ENCODE measurements around the gene SLC5A2. TPM values are rescaled to one million over a fixed set of nuclear protein-coding genes. Genes with fewer than 3 reads are reported as not detected.

SLC5A2 gene
- total RNA-seq = 0.06 TPM in 1 of 2 replicates, not detected in the other

DNA sequence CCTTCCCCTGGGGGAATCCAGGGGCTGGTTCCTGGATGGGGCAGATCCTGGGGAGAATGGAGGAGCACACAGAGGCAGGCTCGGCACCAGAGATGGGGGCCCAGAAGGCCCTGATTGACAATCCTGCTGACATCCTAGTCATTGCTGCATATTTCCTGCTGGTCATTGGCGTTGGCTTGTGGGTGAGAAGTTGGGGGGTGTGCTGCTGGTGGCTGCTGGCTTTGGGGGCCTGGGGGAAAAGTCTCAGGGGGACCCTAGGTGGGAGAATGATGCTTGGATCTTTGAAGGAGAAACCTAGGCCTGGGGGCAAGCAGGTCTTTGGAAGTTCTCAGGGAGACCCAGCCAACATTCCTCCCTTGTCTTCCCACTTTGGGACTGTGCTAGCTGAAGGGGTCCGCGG, at the start of gene SLC5A2:
TSS of gene SLC5A2 (plus strand) at position 43 of the 400 bp plus-strand sequence. CDS start at position 57, 14 bp downstream.

DNA sequence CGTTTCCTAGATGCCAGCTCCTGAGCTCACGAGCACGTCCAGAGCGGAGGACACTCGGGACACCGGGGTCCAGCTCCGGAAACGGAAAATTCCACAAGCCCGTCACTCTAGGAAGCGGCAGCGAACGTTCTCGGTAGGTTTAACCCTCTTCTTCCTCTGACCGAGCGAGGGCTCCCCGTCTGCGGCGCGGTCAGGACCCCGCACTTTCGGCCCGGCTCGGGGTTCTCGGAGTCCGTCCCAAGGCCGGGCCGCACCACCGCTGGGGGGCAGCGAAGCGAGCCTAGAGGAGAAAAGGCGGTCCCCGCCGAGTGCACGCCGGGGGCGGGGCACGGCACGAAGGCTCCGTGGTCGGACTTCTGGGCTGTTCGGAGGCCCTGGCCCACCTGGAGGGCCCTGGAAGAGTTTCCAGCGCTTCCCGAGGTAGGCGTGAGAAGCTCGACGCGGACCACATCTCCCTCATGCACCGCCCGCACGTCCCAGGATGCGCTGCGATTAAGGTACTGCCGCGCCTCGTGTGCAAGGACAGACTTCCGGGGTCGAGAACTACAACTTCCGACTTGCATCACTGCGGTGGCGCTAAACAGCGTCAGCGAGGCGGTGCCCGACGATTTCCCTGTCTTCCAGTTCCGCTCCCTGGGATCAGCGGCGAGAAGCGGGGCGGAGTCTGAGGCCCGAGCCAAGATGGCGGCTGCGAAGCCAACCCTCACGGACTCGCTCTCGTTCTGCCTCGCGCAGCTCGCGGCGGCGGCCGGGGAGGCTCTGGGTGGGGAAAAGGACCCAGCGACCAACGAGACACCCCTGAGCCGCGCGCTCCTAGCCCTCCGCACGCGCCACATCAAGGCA, 23.9 kb upstream of the SLC5A2 start, which contains the start of gene ARMC5:
TSS of gene ARMC5 (plus strand) at position 658 of the 843 bp plus-strand sequence. CDS start at position 682, 24 bp downstream.

GRCh38 chr16:31471875-31472708, 10.8 kb upstream of the SLC5A2 start, which contains the start of gene TGFB1I1:
Gene TGFB1I1 (plus strand): TSS chr16:31472152. CDS start chr16:31472189, 37 bp downstream.

DNA sequence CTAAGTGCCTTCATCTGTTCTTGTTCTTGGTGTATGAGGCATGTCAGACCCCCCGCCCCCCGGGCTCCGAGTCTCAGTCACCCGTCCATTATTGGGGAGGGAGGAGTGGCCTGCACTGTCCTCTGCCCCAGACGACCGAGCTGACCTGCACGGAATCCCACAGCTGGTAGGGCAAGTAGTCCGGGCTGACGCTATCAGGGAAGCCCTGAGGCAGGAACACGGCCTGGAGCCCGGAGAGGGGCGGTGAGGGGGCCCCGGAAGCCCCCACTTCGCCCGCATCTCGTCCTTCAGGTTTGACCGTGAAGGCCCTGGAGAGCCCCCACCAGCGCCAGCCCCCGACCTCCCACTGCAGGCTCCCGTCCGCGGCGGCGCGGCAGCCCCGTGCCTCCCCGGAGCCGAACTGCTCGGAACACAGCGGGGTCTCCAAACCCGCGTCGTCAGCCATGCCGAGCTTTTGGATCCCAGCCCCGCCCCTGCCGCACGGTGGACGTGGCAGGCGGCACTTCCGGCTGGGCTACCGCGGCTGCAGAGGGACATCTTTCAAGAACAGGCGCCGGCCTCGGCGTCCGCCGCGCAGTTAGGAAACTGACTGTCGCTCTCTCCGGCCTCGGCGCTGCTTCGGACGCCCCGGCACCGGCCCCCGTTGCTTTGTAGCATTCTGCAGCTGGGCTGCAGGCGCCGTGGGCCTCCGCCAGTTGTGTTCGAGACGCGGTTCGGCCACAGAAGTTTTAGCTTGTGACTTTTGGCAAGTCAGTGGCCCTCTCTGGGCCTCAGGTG, 25.2 kb downstream of the SLC5A2 start, which contains the start of gene RUSF1:
TSS of gene RUSF1 (minus strand) at position 463 of the 777 bp plus-strand sequence. CDS start at position 445, 18 bp downstream.

DNA sequence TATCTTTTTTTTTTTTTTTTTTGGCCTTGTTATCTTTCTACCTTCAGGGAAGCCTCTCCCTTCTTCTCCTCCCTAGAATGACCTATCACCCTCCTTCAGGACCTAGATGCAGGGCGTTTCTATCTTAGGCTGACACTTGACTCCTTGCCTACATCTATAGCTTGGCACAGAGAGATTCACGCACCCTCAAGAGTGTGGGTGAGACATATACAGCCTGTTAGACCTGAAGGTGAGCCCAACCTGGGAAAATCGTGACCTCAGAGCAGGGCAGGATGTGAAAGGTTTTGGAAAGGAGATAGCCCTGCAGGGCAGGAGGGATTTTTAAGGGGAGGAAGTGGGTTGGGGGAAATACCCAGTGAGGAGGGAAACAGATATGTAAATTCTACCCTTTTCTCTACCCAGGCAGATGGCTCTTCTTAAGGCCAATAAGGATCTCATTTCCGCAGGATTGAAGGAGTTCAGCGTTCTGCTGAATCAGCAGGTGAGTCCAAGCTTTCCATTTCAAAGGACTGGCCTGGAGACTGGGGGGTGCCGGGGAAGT, 44.9 kb downstream of the SLC5A2 start, which contains the start of gene AHSP:
TSS of gene AHSP (plus strand) at position 167 of the 541 bp plus-strand sequence. CDS start at position 407, 240 bp downstream.

Other genes with a start within 250 kb of the SLC5A2 start
- gene ITGAM, start 223.1 kb upstream of the SLC5A2 start, total RNA-seq = under 0.01 TPM in 1 of 2 replicates, not detected in the other
- gene ITGAX, start 127.9 kb upstream of the SLC5A2 start, total RNA-seq = 0.12 and 0.26 TPM in 2 replicates
- gene ITGAD, start 89.8 kb upstream of the SLC5A2 start, total RNA-seq = not detected in 2 replicates
- not detected in 2 replicates for gene COX6A2, start 54.8 kb upstream of the SLC5A2 start, total RNA-seq
- gene ZNF843, start 40.3 kb upstream of the SLC5A2 start, total RNA-seq = 0.12 and 0.26 TPM in 2 replicates
- gene ARMC5, start 23.6 kb upstream of the SLC5A2 start, total RNA-seq = 10.3 and 11.1 TPM in 2 replicates
- 21.8 and 27.7 TPM in 2 replicates for gene TGFB1I1, start 11.0 kb upstream of the SLC5A2 start, total RNA-seq
- gene RUSF1, start 25.3 kb downstream of the SLC5A2 start, total RNA-seq = 43.7 and 51.2 TPM in 2 replicates
- not detected in 2 replicates for gene AHSP, start 44.8 kb downstream of the SLC5A2 start, total RNA-seq

All from aortic smooth muscle cell (primary cell).